Measurements from ENCODE around the gene ALS2CL. TPM values are rescaled to one million over a fixed set of nuclear protein-coding genes. Genes with fewer than 3 reads are reported as not detected.

The ALS2CL gene
- total RNA-seq, 1 experiment from 2014 or later: 16.4 TPM

DNA sequence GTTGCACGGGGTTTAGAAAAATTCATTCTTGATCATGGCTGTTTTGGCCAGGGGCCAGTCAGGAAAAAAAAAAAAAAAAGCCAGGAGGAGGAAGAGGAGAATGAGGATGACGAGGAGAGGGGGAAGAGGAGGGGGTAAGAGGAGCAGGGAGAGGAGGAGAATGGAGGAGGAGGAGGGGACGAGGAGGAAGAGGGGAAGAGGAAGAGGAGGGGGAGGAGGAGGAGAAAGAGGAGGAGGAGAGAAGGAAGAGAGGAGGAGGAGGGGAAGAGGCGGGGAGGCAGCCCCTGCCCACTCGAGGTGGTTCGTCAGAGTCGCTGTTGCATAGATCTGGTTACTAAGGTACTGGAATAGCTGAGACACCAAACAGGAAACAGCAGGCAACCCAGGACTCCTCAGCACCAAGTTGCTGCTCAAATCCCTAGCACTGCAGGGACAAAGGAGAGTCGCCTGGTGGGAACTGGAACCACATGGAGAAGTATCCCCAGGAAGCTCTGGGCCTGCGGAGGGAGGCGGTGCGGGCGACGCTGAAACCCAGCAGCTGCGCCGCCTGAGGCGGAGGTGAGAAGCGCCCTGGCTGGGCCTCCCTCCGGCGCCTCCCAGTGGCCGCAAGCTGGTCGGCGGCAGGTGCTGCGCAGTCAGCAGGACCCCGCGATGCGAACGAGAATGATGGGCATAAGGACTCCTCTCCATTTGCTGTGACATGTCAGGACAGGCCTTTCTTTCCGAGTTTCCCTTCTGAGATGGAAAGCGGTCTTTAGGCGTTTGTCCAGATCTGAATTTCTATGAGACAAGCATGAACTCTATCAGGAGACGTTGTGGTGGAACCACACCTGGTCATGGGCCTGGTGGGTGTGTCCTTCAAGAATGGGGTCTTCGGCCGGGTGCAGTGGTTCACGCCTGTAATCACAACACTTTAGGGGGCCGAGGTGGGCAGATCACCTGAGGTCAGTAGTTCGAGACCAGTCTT is 63.6 kb downstream of the ALS2CL start:
- DNase-seq (ENCODE audit: low read depth, low spot score): peak; percentile 52
- intact Hi-C loops (cut with micrococcal nuclease): loop anchor here (1.0 kb wide), 1 partner anchor 142 kb away; no protein-coding TSS in a partner anchor
- BruUV-seq (replicated peaks): no TSS peak
- no peaks in the 10 kb centered on the region for H3K36me3 ChIP-seq (ENCODE audit: control insufficient read depth in 1 of 2, insufficient read depth in 2 of 2, low read length in 2 of 2)
- TF ChIP-seq YY1 (IDR thresholded peaks at IDR 0.05; ENCODE audit: extremely low read depth, insufficient replicate concordance, low read depth, low read length) (peak; percentile 37), POLR2A (IDR thresholded peaks at IDR 0.05; ENCODE audit: borderline replicate concordance, extremely low read depth, insufficient read depth, insufficient read length) (no peak), ZFX (IDR thresholded peaks at IDR 0.05) (no peak), ZNF274 (IDR thresholded peaks at IDR 0.05; ENCODE audit: low read depth, low read length) (no peak), POLR2AphosphoS5 (IDR thresholded peaks at IDR 0.05; ENCODE audit: low read depth, low read length) (no peak), EZH2 (IDR thresholded peaks at IDR 0.05) (no peak), MAX (IDR thresholded peaks at IDR 0.05) (peak; percentile 80), ELF1 (IDR thresholded peaks at IDR 0.05; ENCODE audit: borderline replicate concordance, low read depth) (no peak), RAD21 (IDR thresholded peaks at IDR 0.05; ENCODE audit: low read depth) (peak; percentile 76)
- TF ChIP-seq, protein P1, sequence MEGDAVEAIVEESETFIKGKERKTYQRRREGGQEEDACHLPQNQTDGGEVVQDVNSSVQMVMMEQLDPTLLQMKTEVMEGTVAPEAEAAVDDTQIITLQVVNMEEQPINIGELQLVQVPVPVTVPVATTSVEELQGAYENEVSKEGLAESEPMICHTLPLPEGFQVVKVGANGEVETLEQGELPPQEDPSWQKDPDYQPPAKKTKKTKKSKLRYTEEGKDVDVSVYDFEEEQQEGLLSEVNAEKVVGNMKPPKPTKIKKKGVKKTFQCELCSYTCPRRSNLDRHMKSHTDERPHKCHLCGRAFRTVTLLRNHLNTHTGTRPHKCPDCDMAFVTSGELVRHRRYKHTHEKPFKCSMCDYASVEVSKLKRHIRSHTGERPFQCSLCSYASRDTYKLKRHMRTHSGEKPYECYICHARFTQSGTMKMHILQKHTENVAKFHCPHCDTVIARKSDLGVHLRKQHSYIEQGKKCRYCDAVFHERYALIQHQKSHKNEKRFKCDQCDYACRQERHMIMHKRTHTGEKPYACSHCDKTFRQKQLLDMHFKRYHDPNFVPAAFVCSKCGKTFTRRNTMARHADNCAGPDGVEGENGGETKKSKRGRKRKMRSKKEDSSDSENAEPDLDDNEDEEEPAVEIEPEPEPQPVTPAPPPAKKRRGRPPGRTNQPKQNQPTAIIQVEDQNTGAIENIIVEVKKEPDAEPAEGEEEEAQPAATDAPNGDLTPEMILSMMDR (IDR thresholded peaks at IDR 0.05 in 2 of 3, conservative IDR thresholded peaks at IDR 0.05 in 1 of 3; ENCODE audit: borderline replicate concordance in 1 of 3, insufficient read depth in 1 of 3, low read depth in 2 of 3, low read length in 2 of 3): peak; percentile 97 to 100 (median 99)
- H3K4me3 ChIP-seq (replicated peaks in 1 of 2; ENCODE audit: low read depth in 1 of 2, low read length in 2 of 2): 0 out of 4 replicates have a peak overlapping the region, but pooled peaks of 1 of the 2 experiments have one; percentile 15
- peak; percentile 100 for ATAC-seq
- H3K4me1 ChIP-seq (ENCODE audit: control insufficient read depth in 1 of 2, insufficient read depth in 2 of 2, low read length in 2 of 2): peaks cover 0 to 7% of the 10 kb centered on the region in 2 experiments; a peak in 1 of 4 replicates
- no peak overlapping the region for H3K9ac ChIP-seq (ENCODE audit: low read length)
- no peaks in the 10 kb centered on the region for H3K9me2 ChIP-seq (ENCODE audit: insufficient read depth)
- H3K4me2 ChIP-seq (ENCODE audit: low read length): peak overlapping the region; percentile 58
- no peak overlapping the region for H2AFZ ChIP-seq (ENCODE audit: low read depth, low read length, poor library complexity, severe bottlenecking)
- no peaks in the 10 kb centered on the region for H4K20me1 ChIP-seq (ENCODE audit: insufficient read depth)
- ChIA-PET CTCF (interaction anchor here (0.6 to 2.1 kb wide), 15 partner anchors 9 to 283 kb away, joined by 3 to 31 read pairs (median 5); no protein-coding TSS in a partner anchor), RAD21 (ENCODE audit: low non-redundant PET in 1 of 2, low total read pairs in 2 of 2, uncharacterized antibody in 2 of 2, unreplicated experiment in 2 of 2) (interaction anchor here (0.7 to 0.9 kb wide), 2 partner anchors 141 kb away, joined by 3 to 5 read pairs; no protein-coding TSS in a partner anchor), POLR2A (interaction anchor here (0.6 to 2.4 kb wide), 4 partner anchors 132 to 534 kb away, joined by 3 to 10 read pairs (median 4); no protein-coding TSS in a partner anchor)
- H3K27ac ChIP-seq (ENCODE audit: low read depth, low read length): no peak overlapping the region
- no peaks in the 10 kb centered on the region for H3K79me2 ChIP-seq (ENCODE audit: insufficient read depth, low read length)
- H3K27me3 ChIP-seq (ENCODE audit: insufficient read depth, low read length): no peaks in the 10 kb centered on the region
- no peaks in the 10 kb centered on the region for H3K9me3 ChIP-seq (ENCODE audit: control insufficient read depth in 1 of 2, insufficient read depth in 1 of 2, low read depth in 1 of 2, low read length in 2 of 2)

Data from HCT116 (cell line).